Diencephalon (tissue), 1 donor: ENCODE results near the gene CASQ2. TPM values are rescaled to one million over a fixed set of nuclear protein-coding genes. Genes with fewer than 3 reads are reported as not detected.

Experiments
- total RNA-seq: library from RNA; depleted of rRNA; stranded (reverse); fragments of >200 nt; gene quantifications from one replicate; pipeline ENCODE4 v1.2.3, GENCODE V29; 2014

The CASQ2 gene
- 0.23 TPM for total RNA-seq

GRCh38 chr1:115768549-115768948 lies at the start of gene CASQ2:
CASQ2 (minus strand) TSS chr1:115768714; CDS start chr1:115768541, 173 bp downstream.

Other genes with a start within 250 kb of the CASQ2 start
- 9.0 TPM for gene VANGL1, start 126.7 kb downstream of the CASQ2 start, total RNA-seq
- gene NHLH2, start 72.4 kb upstream of the CASQ2 start, total RNA-seq, result 16.1 TPM
- gene SLC22A15, start 207.8 kb upstream of the CASQ2 start, total RNA-seq, result 28.6 TPM